GM12878 (cell line): ENCODE results near the gene FSTL4. TPM values are rescaled to one million over a fixed set of nuclear protein-coding genes. Genes with fewer than 3 reads are reported as not detected.

Experiments
- ATAC-seq: fragments of 200-7000 bp; cut with Tn5 transposase; 3 replicates; pipeline ENCODE4 v1.9.1; 2020; ENCODE audit warnings: mild to moderate bottlenecking, moderate library complexity
- BruUV-seq: library from RNA; stranded (reverse); fragments of 400-500 nt; replicated peaks from 2 replicates; lab custom pipeline; 2021; lab: Mats Ljungman, UMichigan
- CTCF ChIA-PET: fragments of 300-600 bp; sonication (Branson Sonifier 250); formaldehyde crosslinking; extraction: SDS; loops from one replicate; lab custom pipeline; 2021; ENCODE audit warnings: inconsistent platforms; lab: Yijun Ruan, JAX
- POLR2A ChIA-PET: fragments of 350-600 bp; formaldehyde crosslinking; extraction: SDS; loops from one replicate; lab custom pipeline; 2021; ENCODE audit warnings: inconsistent platforms; lab: Charles Lee
- RAD21 ChIA-PET: fragments of 300-600 bp; sonication (Branson Sonifier 250); formaldehyde crosslinking; loops from one replicate; lab custom pipeline; 2023; ENCODE audit warnings: antibody characterized with exemption; ENCODE audit not compliant: unreplicated experiment; lab: Charles Lee
- SMC1A ChIA-PET: fragments of 300-600 bp; sonication (Branson Sonifier 250); formaldehyde crosslinking; loops from one replicate; lab custom pipeline; 2023; ENCODE audit not compliant: unreplicated experiment, uncharacterized antibody; lab: Charles Lee
- DNase-seq: peaks from one replicate; pipeline ENCODE4 v3.0.0-alpha.2; 2011; ENCODE audit warnings: low read depth, low spot score
- FAIRE-seq: peaks from 3 replicates; lab custom pipeline; 2011; peaks lifted over from hg19 to GRCh38; lab: Jason Lieb, UNC
- H2AFZ ChIP-seq: 2 replicates; pipeline ENCODE4 v1.6.0; 2011; ENCODE audit warnings: low read depth, low read length, control low read depth; ENCODE audit not compliant: control insufficient read depth
- H3K27ac ChIP-seq: 2 replicates; pipeline ENCODE4 v1.5.1; 2011; ENCODE audit warnings: control low read depth; ENCODE audit not compliant: control insufficient read depth, insufficient read depth
- H3K27me3 ChIP-seq, 2 experiments: replicated peaks in 1 of 2; 2 replicates each; pipeline versions ENCODE4 v1.6.0 to v1.6.1; 2011; ENCODE audit warnings: low read length in 1 of 2; ENCODE audit not compliant: control insufficient read depth in 2 of 2, insufficient read depth in 2 of 2
- H3K36me3 ChIP-seq, 2 experiments: 2 replicates each; pipeline ENCODE4 v1.5.1; 2011; ENCODE audit warnings: low read length in 1 of 2; ENCODE audit not compliant: control insufficient read depth in 2 of 2, insufficient read depth in 2 of 2
- H3K4me1 ChIP-seq: 2 replicates; pipeline ENCODE4 v1.6.1; 2011; ENCODE audit warnings: mild to moderate bottlenecking, low read length, moderate library complexity, mixed read lengths; ENCODE audit not compliant: control insufficient read depth, insufficient read depth
- H3K4me2 ChIP-seq: 2 replicates; pipeline ENCODE4 v1.6.0; 2011; ENCODE audit warnings: control low read depth; ENCODE audit not compliant: control insufficient read depth, insufficient read depth
- H3K4me3 ChIP-seq: fragments of 200-600 bp; sonication (generic); 2 replicates; pipeline ENCODE4 v1.5.1; 2016
- H3K79me2 ChIP-seq: 2 replicates; pipeline ENCODE4 v1.6.0; 2011; ENCODE audit warnings: low read length; ENCODE audit not compliant: control insufficient read depth, insufficient read depth
- H3K9ac ChIP-seq: 2 replicates; pipeline ENCODE4 v1.8.0; 2011; ENCODE audit warnings: low read length, control low read depth, mixed read lengths; ENCODE audit not compliant: control insufficient read depth, insufficient read depth
- H3K9me3 ChIP-seq: replicated peaks from 3 replicates; pipeline ENCODE4 v1.5.1; 2011; ENCODE audit warnings: mild to moderate bottlenecking, low read length; ENCODE audit not compliant: control insufficient read depth, insufficient read depth
- H4K20me1 ChIP-seq: 2 replicates; pipeline ENCODE4 v1.6.0; 2011; ENCODE audit not compliant: control insufficient read depth, insufficient read depth
- FOXK2 ChIP-seq: fragments of 450-650 bp; IDR thresholded peaks from 2 replicates; pipeline ENCODE4 v1.6.1; 2017; ENCODE audit warnings: mild to moderate bottlenecking, moderate library complexity
- IRF4 ChIP-seq: IDR thresholded peaks from 2 replicates; pipeline ENCODE4 v1.6.1; 2011; ENCODE audit warnings: low read depth, low read length
- IRF5 ChIP-seq: fragments of 450-650 bp; IDR thresholded peaks from 2 replicates; pipeline ENCODE4 v1.6.1; 2017; ENCODE audit warnings: borderline replicate concordance
- MAX ChIP-seq: IDR thresholded peaks from 2 replicates; pipeline ENCODE4 v1.6.1; 2012; ENCODE audit warnings: low read depth, low read length, improper control_type of control experiment
- NBN ChIP-seq: fragments of 450-650 bp; IDR thresholded peaks from 2 replicates; pipeline ENCODE4 v1.6.1; 2016
- TBL1XR1 ChIP-seq: IDR thresholded peaks from 2 replicates; pipeline ENCODE4 v1.6.1; 2012; ENCODE audit warnings: low read depth, low read length, improper control_type of control experiment
- WRNIP1 ChIP-seq: IDR thresholded peaks from 2 replicates; pipeline ENCODE4 v1.6.1; 2011; ENCODE audit warnings: low read depth, low read length, improper control_type of control experiment, borderline replicate concordance
- ZBED1 ChIP-seq: IDR thresholded peaks from 2 replicates; pipeline ENCODE4 v1.6.1; 2016; ENCODE audit warnings: borderline replicate concordance
- WGBS: methylation state at CpG from one replicate; pipeline ENCODE4 v1.1.6; 2016; ENCODE audit warnings: low lambda C conversion rate; ENCODE audit not compliant: insufficient replicate concordance, insufficient coverage; ENCODE audit errors: missing lambda C conversion rate; 5-methylcytosine and 5-hydroxymethylcytosine counted together
- in situ Hi-C: fragments of 300-500 bp; cut with MboI; formaldehyde crosslinking; loops from 9 replicates; pipeline ENCODE4 v1.14.3; 2018; ENCODE audit warnings: mixed read lengths
- intact Hi-C: fragments of 100-400 bp; cut with micrococcal nuclease; formaldehyde crosslinking; loops from one replicate; pipeline ENCODE4 v1.14.2; 2022; ENCODE audit not compliant: unreplicated experiment
- polyA plus RNA-seq, 11 experiments: library from polyadenylated mRNA; depleted of rRNA in 4 of 11; unstranded in 6 of 11; stranded (reverse) in 5 of 11; fragments of >200 nt; fragmentation: Nextera tagmentation in 4 of 11; fragmentation: Illumina TruSeq in 1 of 11; extraction: Ambion mirVana in 4 of 11; extraction: Trizol in 1 of 11; gene quantifications; 1 replicate in 1 of 11; 2 replicates in 10 of 11; pipeline versions ENCODE4 v1.2.1 to v1.2.3, GENCODE V29; 2011 to 2016; ENCODE audit warnings: inconsistent platforms in 2 of 11, missing spikeins in 2 of 11, low read depth in 1 of 11
- total RNA-seq, 4 experiments: library from RNA; depleted of rRNA in 3 of 4; stranded (reverse); fragments of >200 nt in 3 of 4; fragmentation: Illumina TruSeq in 1 of 4; extraction: Trizol in 1 of 4; gene quantifications; 2 replicates each; pipeline versions ENCODE4 v1.2.1 to v1.2.3, GENCODE V29; 2013 to 2021

FSTL4 gene
- total and polyA plus RNA-seq, 10 of the 15 experiments (the other 5 are each of a cell fraction or from before 2014, with no cell fraction given): 0.01 to 0.79 (median 0.21) TPM; not detected in 6

GRCh38 chr5:133496631-133497030 lies 115.7 kb downstream of the FSTL4 start:
- ATAC-seq (no peak), DNase-seq (no peak), FAIRE-seq (no peak)
- no peak overlapping the region for H3K27ac ChIP-seq
- no peaks in the 10 kb centered on the region for H3K36me3 ChIP-seq
- H3K9ac ChIP-seq: no peak overlapping the region
- H3K4me2 ChIP-seq: no peak overlapping the region
- H3K4me1 ChIP-seq: no peaks in the 10 kb centered on the region
- no TSS peak for BruUV-seq
- WGBS: 33% methylated on average over 7 of the region's 7 CpGs
- no peak overlapping the region for H2AFZ ChIP-seq
- in situ Hi-C loops: no loop called here
- intact Hi-C loops: no loop called here
- no peaks in the 10 kb centered on the region for H4K20me1 ChIP-seq
- RAD21 ChIA-PET: no interaction called here
- CTCF ChIA-PET: interaction anchor here (1.5 kb wide), 1 partner anchor 73 kb away, joined by 3 read pairs; no protein-coding TSS in a partner anchor
- SMC1A ChIA-PET: no interaction called here
- no peak overlapping the region for H3K4me3 ChIP-seq
- TF ChIP-seq NBN: no peak
- TF ChIP-seq FOXK2: no peak
- TF ChIP-seq WRNIP1: no peak
- no peak for TF ChIP-seq IRF4
- no peak for TF ChIP-seq TBL1XR1
- no peak for TF ChIP-seq IRF5
- no peak for TF ChIP-seq ZBED1
- no peak for TF ChIP-seq MAX
- POLR2A ChIA-PET: no interaction called here
- H3K9me3 ChIP-seq: no peaks in the 10 kb centered on the region
- H3K79me2 ChIP-seq: no peaks in the 10 kb centered on the region
- peaks cover 0 to 2% of the 10 kb centered on the region in 2 experiments; a peak in 2 of 4 replicates for H3K27me3 ChIP-seq
